Vagina (tissue), 2 donors: ENCODE data around the gene MBNL2.

Experiments
- POLR2AphosphoS5 ChIP-seq, 2 donors: sonication (generic); formaldehyde crosslinking; IDR thresholded peaks; one replicate each; pipeline ENCODE4 v1.9.0; 2017; ENCODE audit warnings: antibody characterized with exemption in 2 of 2, mild to moderate bottlenecking in 2 of 2, low read depth in 1 of 2; ENCODE audit not compliant: insufficient read depth in 1 of 2
- TF ChIP-seq, protein P1 (sequence below), 3 experiments: fragments of 450-650 bp in 2 of 3; fragments of 200-600 bp in 1 of 3; sonication (generic) in 1 of 3; IDR thresholded peaks; one replicate each; pipeline ENCODE4 v1.5.1; 2017 to 2019; ENCODE audit warnings: antibody characterized with exemption in 3 of 3, mild to moderate bottlenecking in 2 of 3, moderate library complexity in 2 of 3

DNA sequence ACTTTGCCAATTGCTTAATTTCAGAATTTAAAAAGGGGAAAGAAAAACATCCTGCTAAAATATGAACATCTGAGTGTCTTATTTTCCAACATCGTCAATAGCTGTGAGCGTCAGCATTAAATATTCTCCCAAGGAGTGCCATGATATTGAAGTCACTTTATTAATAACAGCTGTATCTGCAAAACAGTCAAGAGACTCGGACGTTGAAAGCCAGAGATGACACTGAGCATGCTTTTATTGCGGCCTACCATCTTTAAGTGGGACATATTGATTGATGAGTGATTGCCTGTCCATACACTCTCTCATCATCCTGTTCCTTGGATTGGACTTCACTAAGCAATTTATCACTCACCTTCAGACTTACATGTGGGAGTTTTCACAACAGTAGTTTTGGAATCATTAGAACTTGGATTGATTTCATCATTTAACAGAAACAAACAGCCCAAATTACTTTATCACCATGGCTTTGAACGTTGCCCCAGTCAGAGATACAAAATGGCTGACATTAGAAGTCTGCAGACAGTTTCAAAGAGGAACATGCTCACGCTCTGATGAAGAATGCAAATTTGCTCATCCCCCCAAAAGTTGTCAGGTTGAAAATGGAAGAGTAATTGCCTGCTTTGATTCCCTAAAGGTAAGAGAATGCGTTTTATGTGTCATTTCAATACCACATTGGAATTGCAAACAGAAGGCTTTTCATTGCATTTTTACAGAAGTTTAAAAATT, 53.8 kb downstream of the MBNL2 start:
- TF ChIP-seq, protein P1, sequence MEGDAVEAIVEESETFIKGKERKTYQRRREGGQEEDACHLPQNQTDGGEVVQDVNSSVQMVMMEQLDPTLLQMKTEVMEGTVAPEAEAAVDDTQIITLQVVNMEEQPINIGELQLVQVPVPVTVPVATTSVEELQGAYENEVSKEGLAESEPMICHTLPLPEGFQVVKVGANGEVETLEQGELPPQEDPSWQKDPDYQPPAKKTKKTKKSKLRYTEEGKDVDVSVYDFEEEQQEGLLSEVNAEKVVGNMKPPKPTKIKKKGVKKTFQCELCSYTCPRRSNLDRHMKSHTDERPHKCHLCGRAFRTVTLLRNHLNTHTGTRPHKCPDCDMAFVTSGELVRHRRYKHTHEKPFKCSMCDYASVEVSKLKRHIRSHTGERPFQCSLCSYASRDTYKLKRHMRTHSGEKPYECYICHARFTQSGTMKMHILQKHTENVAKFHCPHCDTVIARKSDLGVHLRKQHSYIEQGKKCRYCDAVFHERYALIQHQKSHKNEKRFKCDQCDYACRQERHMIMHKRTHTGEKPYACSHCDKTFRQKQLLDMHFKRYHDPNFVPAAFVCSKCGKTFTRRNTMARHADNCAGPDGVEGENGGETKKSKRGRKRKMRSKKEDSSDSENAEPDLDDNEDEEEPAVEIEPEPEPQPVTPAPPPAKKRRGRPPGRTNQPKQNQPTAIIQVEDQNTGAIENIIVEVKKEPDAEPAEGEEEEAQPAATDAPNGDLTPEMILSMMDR (IDR thresholded peaks at IDR 0.05), result no peak
- TF ChIP-seq POLR2AphosphoS5 (IDR thresholded peaks at IDR 0.05; ENCODE audit: insufficient read depth in 1 of 2, low read depth in 1 of 2), result no peak
